Mesothelial cell of epicardium (in vitro differentiated cells): ENCODE data around the gene SHFL. TPM values are rescaled to one million over a fixed set of nuclear protein-coding genes. Genes with fewer than 3 reads are reported as not detected.

ENCODE experiments used
- DNase-seq, 2 experiments: peaks; one replicate each; pipeline ENCODE4 v3.0.0; 2021; ENCODE audit warnings: low spot score in 2 of 2; ENCODE audit not compliant: unreplicated experiment in 2 of 2
- H3K27ac Mint-ChIP-seq: 2 replicates; pipeline ENCODE4 v1.8.0; 2021; ENCODE audit warnings: mixed read lengths
- H3K27me3 Mint-ChIP-seq: 2 replicates; pipeline ENCODE4 v1.8.0; 2021; ENCODE audit warnings: low read depth, mixed read lengths
- H3K36me3 Mint-ChIP-seq: 2 replicates; pipeline ENCODE4 v1.8.0; 2021; ENCODE audit warnings: mixed read lengths
- H3K4me1 Mint-ChIP-seq: 2 replicates; pipeline ENCODE4 v1.8.0; 2021; ENCODE audit warnings: mixed read lengths
- H3K4me3 Mint-ChIP-seq: 2 replicates; pipeline ENCODE4 v1.8.0; 2021; ENCODE audit warnings: mild to moderate bottlenecking, moderate library complexity, mixed read lengths
- H3K9me3 Mint-ChIP-seq: 2 replicates; pipeline ENCODE4 v1.8.0; 2021; ENCODE audit warnings: mixed read lengths
- total RNA-seq: library from RNA; stranded (reverse); gene quantifications from 3 replicates; pipeline ENCODE4 v1.2.1, GENCODE V29; 2021
- TF ChIP-seq, protein P1 (sequence below): fragments of 200-600 bp; sonication (generic); IDR thresholded peaks from one replicate; pipeline ENCODE4 v1.5.0; 2021; ENCODE audit warnings: antibody characterized with exemption; ENCODE audit not compliant: unreplicated experiment

Gene SHFL
- total RNA-seq, 1 donor from 2014 or later, result 34.6 TPM

DNA sequence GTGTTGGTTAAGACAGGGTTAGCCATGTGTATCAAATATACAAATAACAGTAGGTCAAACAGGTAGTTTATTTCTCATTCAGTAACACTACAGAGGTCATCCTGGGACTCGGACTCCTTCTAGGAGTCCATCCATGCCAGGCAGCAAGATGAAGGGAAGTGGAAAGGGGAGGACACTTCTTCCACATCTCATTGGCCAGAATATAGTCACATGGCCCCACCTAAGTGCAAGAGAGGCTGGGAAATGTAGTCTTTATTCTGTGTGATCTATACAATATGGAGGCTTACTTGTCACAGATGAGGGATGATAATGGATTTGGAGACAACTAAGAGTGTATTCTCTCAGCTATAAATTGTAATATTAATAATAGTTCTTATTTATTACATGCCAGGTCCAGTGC is 41.7 kb upstream of the SHFL start:
- H3K27me3 Mint-ChIP-seq, result peaks cover 63% of the 10 kb centered on the region
- no peaks in the 10 kb centered on the region for H3K36me3 Mint-ChIP-seq
- no peaks in the 10 kb centered on the region for H3K9me3 Mint-ChIP-seq
- TF ChIP-seq, protein P1, sequence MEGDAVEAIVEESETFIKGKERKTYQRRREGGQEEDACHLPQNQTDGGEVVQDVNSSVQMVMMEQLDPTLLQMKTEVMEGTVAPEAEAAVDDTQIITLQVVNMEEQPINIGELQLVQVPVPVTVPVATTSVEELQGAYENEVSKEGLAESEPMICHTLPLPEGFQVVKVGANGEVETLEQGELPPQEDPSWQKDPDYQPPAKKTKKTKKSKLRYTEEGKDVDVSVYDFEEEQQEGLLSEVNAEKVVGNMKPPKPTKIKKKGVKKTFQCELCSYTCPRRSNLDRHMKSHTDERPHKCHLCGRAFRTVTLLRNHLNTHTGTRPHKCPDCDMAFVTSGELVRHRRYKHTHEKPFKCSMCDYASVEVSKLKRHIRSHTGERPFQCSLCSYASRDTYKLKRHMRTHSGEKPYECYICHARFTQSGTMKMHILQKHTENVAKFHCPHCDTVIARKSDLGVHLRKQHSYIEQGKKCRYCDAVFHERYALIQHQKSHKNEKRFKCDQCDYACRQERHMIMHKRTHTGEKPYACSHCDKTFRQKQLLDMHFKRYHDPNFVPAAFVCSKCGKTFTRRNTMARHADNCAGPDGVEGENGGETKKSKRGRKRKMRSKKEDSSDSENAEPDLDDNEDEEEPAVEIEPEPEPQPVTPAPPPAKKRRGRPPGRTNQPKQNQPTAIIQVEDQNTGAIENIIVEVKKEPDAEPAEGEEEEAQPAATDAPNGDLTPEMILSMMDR, result no peak
- no peak for DNase-seq
- H3K4me3 Mint-ChIP-seq, result no peak overlapping the region
- H3K27ac Mint-ChIP-seq, result no peak overlapping the region
- no peaks in the 10 kb centered on the region for H3K4me1 Mint-ChIP-seq

DNA sequence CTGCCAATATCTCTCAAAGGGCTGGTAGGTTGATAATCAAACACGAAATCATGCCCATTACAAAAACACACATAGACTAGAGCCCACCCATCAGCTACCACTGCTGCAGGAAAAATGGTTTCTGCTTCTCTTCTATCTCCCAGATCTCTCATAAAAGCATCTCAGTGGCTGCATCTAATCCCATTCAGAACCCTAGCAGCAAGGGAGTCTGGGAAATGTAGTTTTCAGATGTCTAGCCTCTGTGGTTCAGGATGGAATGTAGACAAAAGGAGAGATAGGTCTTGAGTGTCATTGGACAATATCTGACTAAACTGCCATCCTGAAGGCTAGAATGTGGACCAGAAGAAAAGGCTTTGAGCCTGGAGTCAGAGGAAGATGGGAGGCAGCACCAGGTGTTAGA is 40.7 kb upstream of the SHFL start:
- Mint-ChIP-seq H3K4me3 (no peak overlapping the region), H3K9me3 (no peaks in the 10 kb centered on the region)

DNA sequence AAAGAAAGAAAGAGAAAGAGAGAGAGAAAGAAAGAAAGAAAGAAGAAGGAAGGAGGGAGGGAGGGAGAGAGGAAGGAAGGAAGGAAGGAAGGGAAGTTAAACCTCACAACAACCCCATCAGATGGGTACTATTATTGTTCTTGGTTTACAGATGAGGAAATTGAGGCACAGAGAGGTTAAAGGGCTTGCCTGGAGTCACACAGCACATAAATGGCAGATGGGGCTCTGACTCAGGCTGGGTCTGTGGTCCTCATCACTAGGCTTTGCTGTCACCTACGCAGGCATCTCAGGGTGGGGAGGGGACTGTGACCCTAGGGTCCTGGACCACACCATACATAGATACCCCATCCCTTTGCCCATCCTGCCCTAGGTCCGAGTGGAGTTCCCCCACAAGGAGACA is 36.5 kb upstream of the SHFL start:
- H3K36me3 Mint-ChIP-seq, result no peaks in the 10 kb centered on the region
- no peak for DNase-seq
- H3K4me1 Mint-ChIP-seq, result no peaks in the 10 kb centered on the region
- peaks cover 48% of the 10 kb centered on the region for H3K27me3 Mint-ChIP-seq
- no peaks in the 10 kb centered on the region for H3K9me3 Mint-ChIP-seq
- TF ChIP-seq, protein P1, result no peak
- H3K27ac Mint-ChIP-seq, result no peak overlapping the region
- no peak overlapping the region for H3K4me3 Mint-ChIP-seq

More for the DNA sequence above, 40.7 kb upstream of the SHFL start:
- peaks cover 64% of the 10 kb centered on the region for H3K27me3 Mint-ChIP-seq
- no peaks in the 10 kb centered on the region for H3K4me1 Mint-ChIP-seq
- TF ChIP-seq, protein P1, result no peak
- DNase-seq, result no peak
- H3K36me3 Mint-ChIP-seq, result no peaks in the 10 kb centered on the region
- no peak overlapping the region for H3K27ac Mint-ChIP-seq

DNA sequence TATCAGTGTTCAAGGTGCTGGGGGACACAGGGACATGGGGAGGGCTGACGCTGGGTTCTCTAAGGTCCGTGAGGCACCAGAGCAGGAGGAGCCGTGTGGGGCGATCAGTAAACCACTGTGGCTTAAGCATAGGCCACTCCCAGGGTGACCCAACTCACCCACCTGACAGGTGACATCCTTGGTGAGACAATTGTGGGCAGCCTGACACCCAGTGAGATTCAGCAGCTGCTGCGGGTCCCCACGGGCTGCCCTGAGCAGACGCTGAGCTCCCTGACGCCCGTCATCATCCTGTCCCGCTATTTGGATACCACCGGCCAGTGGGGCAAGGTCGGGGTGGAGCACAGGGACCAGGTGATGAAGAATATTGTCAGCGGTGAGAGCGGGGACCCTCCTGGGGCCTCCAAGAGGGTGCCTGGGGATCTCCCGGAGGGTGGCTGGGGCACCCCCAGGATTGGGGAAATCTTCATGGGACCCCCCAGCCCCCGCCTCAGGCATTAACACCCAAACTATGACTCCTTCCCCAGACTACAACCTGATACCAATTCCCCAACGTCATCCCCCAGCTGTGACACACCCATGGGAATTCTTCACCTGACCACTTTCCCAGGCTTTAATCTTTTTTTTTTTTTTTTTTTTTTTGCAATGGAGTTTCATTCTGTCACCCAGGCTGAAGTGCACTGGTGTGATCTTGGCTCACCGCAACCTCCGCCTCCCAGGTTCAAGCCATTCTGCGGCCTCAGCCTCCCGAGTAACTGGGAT is 33.3 kb upstream of the SHFL start:
- TF ChIP-seq, protein P1, result no peak
- H3K4me1 Mint-ChIP-seq, result no peaks in the 10 kb centered on the region
- H3K27me3 Mint-ChIP-seq, result peaks cover 49% of the 10 kb centered on the region
- no peaks in the 10 kb centered on the region for H3K9me3 Mint-ChIP-seq
- no peaks in the 10 kb centered on the region for H3K36me3 Mint-ChIP-seq
- no peak for DNase-seq
- H3K27ac Mint-ChIP-seq, result no peak overlapping the region
- no peak overlapping the region for H3K4me3 Mint-ChIP-seq

DNA sequence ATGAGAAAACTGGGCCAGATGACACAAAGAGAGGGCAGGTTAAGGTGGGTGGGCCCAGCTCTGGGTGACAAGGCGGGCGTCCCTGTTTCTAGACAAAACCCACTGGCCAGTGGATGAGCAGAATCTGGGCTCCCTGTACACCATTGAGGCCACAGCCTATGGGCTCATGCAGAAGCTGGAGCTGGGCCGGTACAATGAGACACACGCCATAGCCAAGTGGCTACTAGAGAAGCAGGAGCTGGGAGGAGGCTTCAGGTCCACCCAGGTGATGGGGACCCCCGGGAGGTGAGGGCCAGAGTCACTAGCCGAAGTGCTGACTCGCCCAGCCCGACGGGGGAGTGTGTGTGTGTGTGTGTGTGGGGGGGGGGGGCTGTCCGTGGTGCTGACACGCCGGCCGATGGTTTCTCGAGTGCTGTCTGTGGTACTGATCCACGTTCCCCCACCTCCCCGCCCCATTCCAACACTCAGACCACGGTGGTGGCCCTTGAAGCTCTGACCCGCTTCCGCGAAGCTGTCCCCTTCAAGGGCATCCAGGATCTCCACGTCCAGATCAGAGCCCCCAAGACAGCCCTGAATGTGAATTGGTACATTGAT is 24.3 kb upstream of the SHFL start:
- peaks cover 34% of the 10 kb centered on the region for H3K27me3 Mint-ChIP-seq
- H3K36me3 Mint-ChIP-seq, result no peaks in the 10 kb centered on the region
- H3K27ac Mint-ChIP-seq, result no peak overlapping the region
- TF ChIP-seq, protein P1, result no peak
- DNase-seq, result no peak
- no peak overlapping the region for H3K4me3 Mint-ChIP-seq
- H3K4me1 Mint-ChIP-seq, result no peaks in the 10 kb centered on the region
- H3K9me3 Mint-ChIP-seq, result no peaks in the 10 kb centered on the region
